PC-3 (cell line): ENCODE measurements around the gene KSR1. TPM values are rescaled to one million over a fixed set of nuclear protein-coding genes. Genes with fewer than 3 reads are reported as not detected.

ENCODE experiments used
- ATAC-seq: fragments of 200-7000 bp; cut with Tn5 transposase; 2 replicates; pipeline ENCODE4 v1.9.1; 2020; ENCODE audit warnings: mild to moderate bottlenecking, moderate library complexity
- BruUV-seq: library from RNA; stranded (reverse); fragments of 400-500 nt; replicated peaks from 2 replicates; lab custom pipeline; 2021; lab: Mats Ljungman, UMichigan
- CTCF ChIA-PET: fragments of 300-600 bp; sonication (Branson Sonifier 250); formaldehyde crosslinking; loops from one replicate; lab custom pipeline; 2022; ENCODE audit warnings: antibody characterized with exemption; lab: Charles Lee
- POLR2A ChIA-PET: fragments of 300-600 bp; sonication (Branson Sonifier 250); formaldehyde crosslinking; loops from one replicate; lab custom pipeline; 2022; ENCODE audit warnings: antibody characterized with exemption; ENCODE audit not compliant: unreplicated experiment; lab: Charles Lee
- DNase-seq: peaks from one replicate; pipeline ENCODE4 v3.0.0-alpha.2; 2015
- H2AFZ ChIP-seq: fragments of 300-600 bp; sonication (generic); 2 replicates; pipeline ENCODE4 v1.6.0; 2016; ENCODE audit warnings: antibody characterized with exemption, low read length
- H3F3A ChIP-seq: fragments of 300-600 bp; sonication (generic); one replicate; pipeline ENCODE4 v1.6.0; 2017; ENCODE audit warnings: antibody characterized with exemption, low read length, control low read depth, mild to moderate bottlenecking; ENCODE audit not compliant: unreplicated experiment
- H3K27ac ChIP-seq: fragments of 300-600 bp; sonication (generic); 2 replicates; pipeline ENCODE4 v1.5.1; 2016; ENCODE audit warnings: mild to moderate bottlenecking, low read length
- H3K27me3 ChIP-seq: fragments of 300-600 bp; sonication (generic); 2 replicates; pipeline ENCODE4 v1.6.1; 2016; ENCODE audit warnings: low read length, mixed read lengths
- H3K36me3 ChIP-seq: fragments of 300-600 bp; sonication (generic); 2 replicates; pipeline ENCODE4 v1.6.1; 2016; ENCODE audit warnings: low read depth, mixed run types, low read length, mixed read lengths
- H3K4me1 ChIP-seq: fragments of 300-600 bp; sonication (generic); 2 replicates; pipeline ENCODE4 v1.5.1; 2016; ENCODE audit warnings: low read length; ENCODE audit not compliant: insufficient read depth
- H3K4me2 ChIP-seq: fragments of 300-600 bp; sonication (generic); 2 replicates; pipeline ENCODE4 v1.6.0; 2016; ENCODE audit warnings: low read length
- H3K4me3 ChIP-seq: fragments of 300-600 bp; sonication (generic); 2 replicates; pipeline ENCODE4 v1.5.1; 2016; ENCODE audit warnings: mild to moderate bottlenecking, low read length, mixed read lengths
- H3K79me2 ChIP-seq: fragments of 300-600 bp; sonication (generic); 2 replicates; pipeline ENCODE4 v1.6.1; 2017; ENCODE audit warnings: low read length, mixed read lengths
- H3K9ac ChIP-seq: fragments of 300-600 bp; sonication (generic); 2 replicates; pipeline ENCODE4 v1.6.0; 2016; ENCODE audit warnings: mild to moderate bottlenecking, low read length
- H3K9me2 ChIP-seq: fragments of 300-600 bp; sonication (generic); replicated peaks from 2 replicates; pipeline ENCODE4 v1.6.1; 2016; ENCODE audit warnings: mixed run types, low read length, mixed read lengths
- H3K9me3 ChIP-seq: fragments of 300-600 bp; sonication (generic); 2 replicates; pipeline ENCODE4 v1.6.1; 2016; ENCODE audit warnings: low read length, mixed read lengths
- H4K20me1 ChIP-seq: fragments of 300-600 bp; sonication (generic); 2 replicates; pipeline ENCODE4 v1.6.1; 2016; ENCODE audit warnings: low read length, mixed read lengths
- EZH2 ChIP-seq: fragments of 300-600 bp; sonication (generic); IDR thresholded peaks from one replicate; pipeline ENCODE4 v1.6.1; 2017; ENCODE audit warnings: antibody characterized with exemption, mild to moderate bottlenecking, low read length; ENCODE audit not compliant: unreplicated experiment
- EZH2phosphoT487 ChIP-seq: fragments of 300-600 bp; sonication (generic); IDR thresholded peaks from 2 replicates; pipeline ENCODE4 v1.6.1; 2018; ENCODE audit warnings: mild to moderate bottlenecking, antibody characterized with exemption, low read length, borderline replicate concordance
- intact Hi-C: fragments of 100-400 bp; cut with micrococcal nuclease; formaldehyde crosslinking; loops from 2 replicates; pipeline ENCODE4 v1.9.0; 2023
- total RNA-seq: library from RNA; depleted of rRNA; stranded (reverse); fragments of >200 nt; gene quantifications from 2 replicates; pipeline ENCODE4 v1.2.3, GENCODE V29; 2014
- TF ChIP-seq, protein P1 (sequence below): fragments of 300-600 bp; sonication (generic); conservative IDR thresholded peaks from 2 replicates; pipeline ENCODE4 v1.5.1; 2017; ENCODE audit warnings: antibody characterized with exemption, low read depth, mild to moderate bottlenecking, low read length

KSR1 gene
- total RNA-seq, 1 experiment from 2014 or later, result 1.0 TPM

DNA sequence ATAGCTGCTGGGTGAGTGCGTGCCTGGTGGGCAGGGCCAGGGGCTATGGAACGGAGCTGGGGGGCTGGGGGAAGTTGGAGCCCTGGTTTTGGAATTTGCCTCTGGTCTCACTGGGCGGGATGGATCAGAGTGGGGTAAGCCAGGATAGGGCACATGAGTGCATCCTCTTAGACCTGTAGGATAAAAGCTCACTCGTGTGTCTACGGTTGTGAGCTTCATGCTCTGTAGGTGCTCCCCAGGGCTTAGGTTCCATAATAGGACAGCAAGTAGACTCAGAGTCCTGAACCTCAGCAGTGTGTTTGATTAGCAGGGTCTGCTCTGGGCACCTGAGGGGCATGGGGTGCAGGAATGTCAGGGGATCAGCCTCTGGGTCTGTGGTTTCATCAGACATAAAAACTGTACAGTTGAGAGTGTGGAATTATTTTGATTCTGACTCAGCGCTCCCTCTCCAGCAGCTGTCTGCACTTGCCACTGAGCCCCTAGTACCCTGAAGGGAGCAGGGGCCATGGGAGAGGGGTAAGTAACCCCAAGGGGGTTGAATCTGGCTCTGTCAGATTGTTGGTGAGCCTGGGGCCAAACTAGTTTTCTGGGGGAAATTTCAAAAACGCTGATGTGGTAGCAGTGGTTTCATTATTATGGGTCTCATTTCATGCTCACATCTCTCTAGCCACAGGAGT, 90.5 kb downstream of the KSR1 start:
- H3K4me1 ChIP-seq, result peaks cover 13% of the 10 kb centered on the region
- POLR2A ChIA-PET, result no interaction called here

GRCh38 chr17:27547301-27547683, 91.0 kb downstream of the KSR1 start:
- no peaks in the 10 kb centered on the region for H3K9me2 ChIP-seq
- no peaks in the 10 kb centered on the region for H3K27me3 ChIP-seq
- TF ChIP-seq EZH2, result no peak
- peaks cover 19% of the 10 kb centered on the region for H3K4me1 ChIP-seq
- H3K36me3 ChIP-seq, result no peaks in the 10 kb centered on the region
- H4K20me1 ChIP-seq, result no peaks in the 10 kb centered on the region
- no peaks in the 10 kb centered on the region for H3F3A ChIP-seq
- no peaks in the 10 kb centered on the region for H3K9me3 ChIP-seq
- no peak for DNase-seq
- H3K4me3 ChIP-seq, result no peak overlapping the region
- no peak overlapping the region for H3K27ac ChIP-seq
- BruUV-seq, result no TSS peak
- H3K4me2 ChIP-seq, result no peak overlapping the region
- no peak overlapping the region for H2AFZ ChIP-seq
- CTCF ChIA-PET, result no interaction called here
- no peak for ATAC-seq
- POLR2A ChIA-PET, result no interaction called here
- no peak overlapping the region for H3K9ac ChIP-seq
- no peaks in the 10 kb centered on the region for H3K79me2 ChIP-seq
- intact Hi-C loops, result no loop called here

More for the DNA sequence above, 90.5 kb downstream of the KSR1 start:
- Histone ChIP-seq H3K4me3 (no peak overlapping the region), H3K79me2 (no peaks in the 10 kb centered on the region), H3K36me3 (no peaks in the 10 kb centered on the region), H3K9me2 (no peaks in the 10 kb centered on the region), H2AFZ (no peak overlapping the region), H3K9me3 (no peaks in the 10 kb centered on the region), H3K27ac (no peak overlapping the region), H3K27me3 (no peaks in the 10 kb centered on the region), H3F3A (no peaks in the 10 kb centered on the region), H4K20me1 (no peaks in the 10 kb centered on the region), H3K4me2 (no peak overlapping the region), H3K9ac (no peak overlapping the region)
- BruUV-seq, result no TSS peak
- DNase-seq (no peak), ATAC-seq (no peak)
- no peak for TF ChIP-seq EZH2phosphoT487
- TF ChIP-seq, protein P1, sequence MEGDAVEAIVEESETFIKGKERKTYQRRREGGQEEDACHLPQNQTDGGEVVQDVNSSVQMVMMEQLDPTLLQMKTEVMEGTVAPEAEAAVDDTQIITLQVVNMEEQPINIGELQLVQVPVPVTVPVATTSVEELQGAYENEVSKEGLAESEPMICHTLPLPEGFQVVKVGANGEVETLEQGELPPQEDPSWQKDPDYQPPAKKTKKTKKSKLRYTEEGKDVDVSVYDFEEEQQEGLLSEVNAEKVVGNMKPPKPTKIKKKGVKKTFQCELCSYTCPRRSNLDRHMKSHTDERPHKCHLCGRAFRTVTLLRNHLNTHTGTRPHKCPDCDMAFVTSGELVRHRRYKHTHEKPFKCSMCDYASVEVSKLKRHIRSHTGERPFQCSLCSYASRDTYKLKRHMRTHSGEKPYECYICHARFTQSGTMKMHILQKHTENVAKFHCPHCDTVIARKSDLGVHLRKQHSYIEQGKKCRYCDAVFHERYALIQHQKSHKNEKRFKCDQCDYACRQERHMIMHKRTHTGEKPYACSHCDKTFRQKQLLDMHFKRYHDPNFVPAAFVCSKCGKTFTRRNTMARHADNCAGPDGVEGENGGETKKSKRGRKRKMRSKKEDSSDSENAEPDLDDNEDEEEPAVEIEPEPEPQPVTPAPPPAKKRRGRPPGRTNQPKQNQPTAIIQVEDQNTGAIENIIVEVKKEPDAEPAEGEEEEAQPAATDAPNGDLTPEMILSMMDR, result no peak
- no peak for TF ChIP-seq EZH2
- CTCF ChIA-PET, result no interaction called here
- intact Hi-C loops, result no loop called here

GRCh38 chr17:27548369-27548768, 92.1 kb downstream of the KSR1 start:
- peaks cover 29% of the 10 kb centered on the region for H3K4me1 ChIP-seq

More at GRCh38 chr17:27548369-27548768, 92.1 kb downstream of the KSR1 start:
- TF ChIP-seq, protein P1, result no peak
- TF ChIP-seq EZH2 (no peak), EZH2phosphoT487 (no peak)
- Histone ChIP-seq H3F3A (no peaks in the 10 kb centered on the region), H3K27ac (no peak overlapping the region), H3K27me3 (no peaks in the 10 kb centered on the region), H3K9ac (no peak overlapping the region), H3K9me2 (no peaks in the 10 kb centered on the region), H3K4me3 (no peak overlapping the region), H3K79me2 (no peaks in the 10 kb centered on the region), H3K4me2 (no peak overlapping the region), H4K20me1 (no peaks in the 10 kb centered on the region), H3K36me3 (no peaks in the 10 kb centered on the region), H2AFZ (no peak overlapping the region), H3K9me3 (no peaks in the 10 kb centered on the region)
- ChIA-PET POLR2A (no interaction called here), CTCF (no interaction called here)
- DNase-seq (no peak), ATAC-seq (no peak)
- BruUV-seq, result no TSS peak
- intact Hi-C loops, result no loop called here
